DMS79 treated with DMSO at 0.1 percent for 48 hours (cell line): ENCODE results near the gene AIP.

ENCODE experiments used
- DNase-seq: peaks from one replicate; lab custom pipeline; 2025; lab: John Stamatoyannopoulos, UW

AIP gene

GRCh38 chr11:67482827-67483798 is at the start of gene AIP:
Gene AIP, plus strand, starts transcription at chr11:67483026. Its CDS starts 133 bp downstream, at chr11:67483159.
- peak; percentile 98 for DNase-seq

- DNase-seq, result no peak
These were observed 49.1 kb upstream of the AIP start for GRCh38 chr11:67433536-67434394.

GRCh38 chr11:67434395-67434881 is 48.4 kb upstream of the AIP start:
- no peak for DNase-seq

GRCh38 chr11:67435031-67435726 is 47.6 kb upstream of the AIP start:
- DNase-seq, result no peak

- DNase-seq, result no peak
These were observed 46.9 kb upstream of the AIP start for GRCh38 chr11:67435727-67436458.

- no peak for DNase-seq
These were observed 46.3 kb upstream of the AIP start for GRCh38 chr11:67436459-67437081.

- no peak for DNase-seq
These were observed 45.6 kb upstream of the AIP start, which contains the start of gene PTPRCAP for GRCh38 chr11:67437082-67437808. Gene PTPRCAP, minus strand, starts transcription at chr11:67437682. Its CDS starts 63 bp downstream, at chr11:67437619.

GRCh38 chr11:67437809-67438157 is 45.0 kb upstream of the AIP start:
- DNase-seq, result no peak

GRCh38 chr11:67438158-67438902 is 44.5 kb upstream of the AIP start:
- DNase-seq, result no peak

GRCh38 chr11:67439321-67440228 is 43.3 kb upstream of the AIP start:
- no peak for DNase-seq

- no peak for DNase-seq
These were observed 42.4 kb upstream of the AIP start for GRCh38 chr11:67440229-67441097.

GRCh38 chr11:67441098-67441563 is 41.7 kb upstream of the AIP start:
- DNase-seq, result no peak

- no peak for DNase-seq
These were observed 41.0 kb upstream of the AIP start for GRCh38 chr11:67441731-67442351.

GRCh38 chr11:67442504-67443404 is 40.1 kb upstream of the AIP start:
- DNase-seq, result no peak

- DNase-seq, result no peak
These were observed 37.3 kb upstream of the AIP start for GRCh38 chr11:67445515-67445914.

GRCh38 chr11:67448220-67448609 is 34.6 kb upstream of the AIP start:
- DNase-seq, result no peak
